KMS-11 (cell line): ENCODE results near the gene ZFYVE9.

ENCODE experiments used
- H2AFZ ChIP-seq: fragments of 200-600 bp; sonication (generic); 2 replicates; pipeline ENCODE4 v1.6.1; 2016; ENCODE audit warnings: antibody characterized with exemption, mixed run types, low read depth
- H3K27ac ChIP-seq: fragments of 200-600 bp; sonication (generic); 2 replicates; pipeline ENCODE4 v1.6.1; 2016; ENCODE audit warnings: mild to moderate bottlenecking, mixed run types
- H3K27me3 ChIP-seq: fragments of 200-600 bp; sonication (generic); 2 replicates; pipeline ENCODE4 v1.6.1; 2017; ENCODE audit warnings: mild to moderate bottlenecking, low read depth, mixed run types, moderate library complexity; ENCODE audit not compliant: insufficient read depth
- H3K36me3 ChIP-seq: fragments of 200-600 bp; sonication (generic); 2 replicates; pipeline ENCODE4 v1.6.1; 2017; ENCODE audit warnings: mild to moderate bottlenecking, mixed run types; ENCODE audit not compliant: insufficient read depth
- H3K4me1 ChIP-seq: fragments of 200-600 bp; sonication (generic); 2 replicates; pipeline ENCODE4 v1.6.1; 2016; ENCODE audit warnings: mild to moderate bottlenecking, low read depth, mixed run types; ENCODE audit not compliant: poor library complexity, severe bottlenecking
- H3K4me2 ChIP-seq: fragments of 200-600 bp; sonication (generic); 2 replicates; pipeline ENCODE4 v1.7.0; 2016; ENCODE audit warnings: mild to moderate bottlenecking, mixed run types
- H3K4me3 ChIP-seq: fragments of 200-600 bp; sonication (generic); IDR thresholded peaks from 2 replicates; pipeline ENCODE4 v1.6.1; 2017; ENCODE audit warnings: low read depth, low read length, mixed read lengths; ENCODE audit not compliant: insufficient read depth
- H3K79me2 ChIP-seq: fragments of 200-600 bp; sonication (generic); 2 replicates; pipeline ENCODE4 v1.6.1; 2016; ENCODE audit warnings: low read depth, mixed run types; ENCODE audit not compliant: insufficient read depth
- H3K9ac ChIP-seq: fragments of 200-600 bp; sonication (generic); 2 replicates; pipeline ENCODE4 v1.6.1; 2016; ENCODE audit warnings: mild to moderate bottlenecking, mixed run types
- H4K20me1 ChIP-seq: fragments of 200-600 bp; sonication (generic); 2 replicates; pipeline ENCODE4 v1.6.1; 2016; ENCODE audit warnings: mild to moderate bottlenecking, mixed run types; ENCODE audit not compliant: insufficient read depth
- CTCF ChIP-seq: fragments of 200-600 bp; sonication (generic); conservative IDR thresholded peaks from 2 replicates; pipeline ENCODE4 v1.6.1; 2017; ENCODE audit warnings: low read depth, mild to moderate bottlenecking, antibody characterized with exemption, low read length, moderate library complexity, mixed read lengths

Gene ZFYVE9

DNA sequence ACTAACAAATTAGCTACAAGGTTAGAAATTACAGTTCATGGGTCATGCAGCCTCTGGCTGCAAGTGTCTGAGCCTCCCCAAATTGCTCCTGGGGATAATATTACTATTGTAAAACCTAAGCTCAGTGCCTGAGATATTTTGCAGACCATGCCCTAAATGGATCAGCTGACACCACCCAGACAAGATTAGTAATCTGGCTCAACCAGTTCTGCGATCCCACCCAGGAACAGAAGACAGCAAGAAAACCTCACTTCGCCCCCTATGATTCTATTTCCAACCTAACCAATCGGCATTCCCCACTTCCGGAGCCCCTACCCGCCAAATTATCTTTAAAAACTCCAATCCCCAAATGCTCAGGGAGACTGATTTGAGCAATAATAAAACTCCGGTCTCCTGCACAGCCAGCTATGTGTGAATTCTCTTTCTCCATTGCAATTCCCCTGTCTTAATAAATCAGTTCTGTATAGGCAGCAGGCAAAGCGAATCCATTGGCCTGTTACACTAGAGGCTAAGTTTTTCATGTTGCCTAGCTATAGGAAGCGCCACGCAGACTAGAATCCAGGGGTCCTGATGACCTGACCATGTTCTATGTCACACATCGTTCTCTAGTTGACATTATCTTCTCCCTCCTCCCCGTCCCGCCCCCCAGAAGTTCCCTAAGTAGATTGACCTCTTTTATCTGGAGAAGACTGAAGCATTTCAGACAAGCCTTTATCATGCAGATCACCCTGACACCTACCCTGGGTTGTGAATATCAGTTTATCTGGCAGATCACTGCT, 22.4 kb upstream of the ZFYVE9 start:
- Histone ChIP-seq H2AFZ (no peak overlapping the region), H3K4me2 (no peak overlapping the region)

DNA sequence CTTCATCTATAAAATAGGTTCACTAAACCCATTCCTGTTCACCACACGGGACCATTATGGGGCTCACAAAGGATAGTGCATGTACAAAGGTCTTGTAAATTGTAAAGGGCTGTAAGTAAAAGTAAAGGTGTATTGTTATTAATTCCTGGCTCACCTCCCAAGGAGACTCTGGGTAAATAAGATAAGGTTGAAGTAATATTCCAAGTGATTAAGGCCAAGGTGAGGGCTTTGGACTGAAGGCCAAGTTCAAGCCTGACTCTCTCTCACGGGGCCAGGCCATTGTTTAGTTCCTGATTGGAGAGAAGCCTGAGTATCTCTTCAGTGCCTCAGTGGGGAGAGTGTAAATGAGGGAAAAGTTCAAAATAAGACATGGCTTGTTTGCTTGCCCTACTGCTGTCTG, 19.5 kb upstream of the ZFYVE9 start:
- Histone ChIP-seq H3K9ac (no peak overlapping the region), H3K4me3 (no peak overlapping the region), H3K27ac (no peak overlapping the region), H3K79me2 (no peaks in the 10 kb centered on the region), H2AFZ (no peak overlapping the region), H4K20me1 (no peaks in the 10 kb centered on the region), H3K36me3 (no peaks in the 10 kb centered on the region), H3K4me2 (no peak overlapping the region), H3K27me3 (no peaks in the 10 kb centered on the region), H3K4me1 (no peaks in the 10 kb centered on the region)
- TF ChIP-seq CTCF, result no peak

More for the DNA sequence above, 22.4 kb upstream of the ZFYVE9 start:
- Histone ChIP-seq H3K79me2 (no peaks in the 10 kb centered on the region), H3K4me1 (peaks cover 8% of the 10 kb centered on the region), H3K27ac (no peak overlapping the region), H4K20me1 (no peaks in the 10 kb centered on the region), H3K27me3 (no peaks in the 10 kb centered on the region), H3K4me3 (no peak overlapping the region), H3K36me3 (no peaks in the 10 kb centered on the region), H3K9ac (no peak overlapping the region)
- TF ChIP-seq CTCF, result no peak

GRCh38 chr1:52123622-52124021, 18.3 kb upstream of the ZFYVE9 start:
- H3K4me2 ChIP-seq, result no peak overlapping the region
- H3K36me3 ChIP-seq, result no peaks in the 10 kb centered on the region
- no peaks in the 10 kb centered on the region for H3K27me3 ChIP-seq
- no peaks in the 10 kb centered on the region for H3K4me1 ChIP-seq
- no peak overlapping the region for H3K4me3 ChIP-seq
- no peaks in the 10 kb centered on the region for H3K79me2 ChIP-seq
- no peak overlapping the region for H2AFZ ChIP-seq
- no peaks in the 10 kb centered on the region for H4K20me1 ChIP-seq
- TF ChIP-seq CTCF, result no peak
- no peak overlapping the region for H3K9ac ChIP-seq
- no peak overlapping the region for H3K27ac ChIP-seq

- Histone ChIP-seq H3K27me3 (no peaks in the 10 kb centered on the region), H3K79me2 (no peaks in the 10 kb centered on the region), H2AFZ (no peak overlapping the region), H3K4me2 (no peak overlapping the region), H3K4me1 (no peaks in the 10 kb centered on the region), H4K20me1 (no peaks in the 10 kb centered on the region), H3K9ac (no peak overlapping the region), H3K36me3 (no peaks in the 10 kb centered on the region), H3K27ac (no peak overlapping the region), H3K4me3 (no peak overlapping the region)
- no peak for TF ChIP-seq CTCF
Measured at GRCh38 chr1:52125736-52126359, 16.0 kb upstream of the ZFYVE9 start.
